HL-60/S4 treated with retinoic acid at 250 ng/mL for 4 days and 3 days (cell line): ENCODE results near the gene DISP2.

Source experiments
- in situ Hi-C: fragments of 300-500 bp; cut with MboI; formaldehyde crosslinking; loops from 2 replicates; pipeline ENCODE4 v1.7.0; 2022; ENCODE audit warnings: low sequenced_read_pairs

The DISP2 gene

DNA sequence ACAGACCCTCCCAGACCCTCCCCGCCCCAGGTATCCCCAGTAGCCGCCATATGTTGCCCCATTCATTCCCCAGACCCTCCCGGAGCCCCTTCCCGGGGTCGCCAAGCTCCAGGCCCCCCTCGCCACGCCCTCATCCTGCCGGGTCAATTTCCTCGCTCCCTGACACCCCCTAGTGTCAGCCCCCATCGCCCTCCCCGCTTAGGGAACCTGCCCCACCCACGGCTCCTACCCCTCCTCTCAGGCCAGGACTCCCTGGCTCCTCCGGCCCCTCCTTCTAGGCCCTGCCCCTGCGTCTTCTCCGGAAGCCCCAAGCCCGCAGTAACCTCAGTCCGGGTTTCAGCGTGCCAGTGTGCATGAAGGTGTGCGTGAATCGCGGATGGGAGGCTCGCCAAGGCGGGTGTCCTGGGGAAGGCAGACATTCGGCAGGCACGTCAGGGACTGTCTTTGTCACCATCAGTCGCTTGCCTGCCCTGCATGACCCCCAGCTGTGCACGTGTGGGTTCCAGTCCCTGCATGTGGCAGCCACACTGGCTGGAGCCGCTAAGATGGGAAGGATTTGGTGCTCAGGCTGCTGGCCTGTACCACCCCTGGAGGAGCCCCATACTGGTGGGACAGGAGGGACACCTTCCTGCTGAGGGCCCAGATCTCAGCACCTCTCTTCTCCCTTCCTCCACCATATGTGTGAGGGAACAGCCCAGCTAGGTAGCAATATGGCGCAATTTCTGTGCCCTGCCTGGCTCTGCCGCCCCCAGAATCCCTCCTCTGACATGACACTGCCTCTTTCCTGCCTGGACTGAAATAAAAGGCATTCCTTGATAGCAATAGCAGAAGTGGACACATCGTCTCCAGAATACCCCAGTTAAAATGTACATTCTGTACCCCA, 693 bp downstream of the DISP2 start:
- in situ Hi-C loops: no loop called here

DNA sequence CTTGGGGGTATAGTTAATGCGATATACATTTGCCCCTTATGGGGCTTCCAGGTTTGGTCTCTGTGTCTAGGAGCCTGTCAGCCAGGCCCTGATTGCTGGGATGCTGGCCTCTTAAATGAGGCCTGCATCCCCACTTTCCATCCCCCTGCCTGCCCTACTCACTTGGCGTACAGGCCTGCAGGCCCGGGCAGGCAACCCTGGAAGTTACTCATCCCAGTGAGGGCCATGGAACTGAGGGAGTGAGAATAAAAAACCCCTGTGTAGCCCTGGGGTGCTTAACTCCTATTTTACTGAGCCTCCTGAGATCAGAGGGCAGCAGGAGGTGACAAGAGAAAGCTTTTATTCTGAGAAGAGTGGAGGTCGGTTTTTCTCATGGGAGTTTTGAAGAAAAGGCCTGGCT, 2.0 kb downstream of the DISP2 start:
- in situ Hi-C loops: no loop called here

DNA sequence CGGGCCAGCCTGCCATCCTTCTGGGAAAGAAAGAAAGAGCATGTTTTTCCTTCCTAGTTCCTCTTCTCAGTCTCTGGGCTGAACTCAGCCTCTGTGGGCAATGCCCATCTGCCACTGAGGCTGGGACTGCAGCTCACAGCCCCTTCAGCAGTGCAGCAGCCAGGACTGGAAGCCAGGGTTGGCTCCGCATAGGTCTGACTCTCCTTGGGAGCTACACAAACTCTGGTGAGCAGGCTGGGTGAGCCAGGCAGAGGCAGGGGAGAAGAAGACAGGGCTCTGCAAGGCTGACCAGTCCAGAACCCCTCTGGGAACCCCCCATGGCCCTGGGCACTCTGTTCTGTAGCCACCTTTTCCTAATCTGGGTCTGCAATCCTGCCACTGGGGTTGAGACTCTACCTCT, 3.6 kb downstream of the DISP2 start:
- in situ Hi-C loops: no loop called here

DNA sequence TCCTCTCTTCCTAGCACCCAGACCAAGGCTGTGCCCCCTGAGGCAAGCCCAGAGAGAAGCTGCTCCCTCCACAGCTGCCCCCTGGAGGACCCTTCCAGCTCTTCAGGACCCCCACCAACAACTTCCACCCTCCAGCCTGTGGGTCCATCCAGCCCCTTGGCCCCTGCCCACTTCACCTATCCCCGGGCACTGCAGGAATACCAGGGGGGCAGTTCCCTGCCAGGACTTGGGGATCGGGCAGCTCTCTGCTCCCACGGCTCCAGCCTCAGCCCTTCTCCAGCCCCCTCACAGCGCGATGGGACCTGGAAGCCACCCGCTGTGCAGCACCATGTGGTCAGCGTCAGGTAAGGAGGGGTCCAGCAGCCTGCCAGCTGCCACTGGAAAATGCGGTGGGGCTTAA, 5.6 kb downstream of the DISP2 start:
- in situ Hi-C loops: no loop called here

DNA sequence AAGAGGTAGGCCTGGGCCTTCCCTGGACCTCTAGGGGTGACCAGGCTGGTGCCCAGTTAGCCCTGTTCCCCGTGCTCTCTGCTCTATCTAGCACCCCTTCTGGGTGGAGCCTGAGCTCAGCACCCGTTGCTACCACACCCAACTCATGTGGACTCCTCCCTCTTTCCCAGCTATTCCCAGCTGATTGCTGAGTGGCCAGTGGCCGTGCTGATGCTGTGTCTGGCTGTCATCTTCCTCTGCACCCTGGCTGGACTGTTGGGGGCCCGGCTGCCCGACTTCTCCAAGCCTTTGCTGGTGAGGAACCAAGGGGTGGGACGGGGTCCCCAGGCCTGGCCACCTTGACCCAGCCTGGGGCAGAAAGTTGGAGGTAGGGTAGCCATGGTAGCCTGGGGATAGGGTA, 6.2 kb downstream of the DISP2 start:
- in situ Hi-C loops: no loop called here

DNA sequence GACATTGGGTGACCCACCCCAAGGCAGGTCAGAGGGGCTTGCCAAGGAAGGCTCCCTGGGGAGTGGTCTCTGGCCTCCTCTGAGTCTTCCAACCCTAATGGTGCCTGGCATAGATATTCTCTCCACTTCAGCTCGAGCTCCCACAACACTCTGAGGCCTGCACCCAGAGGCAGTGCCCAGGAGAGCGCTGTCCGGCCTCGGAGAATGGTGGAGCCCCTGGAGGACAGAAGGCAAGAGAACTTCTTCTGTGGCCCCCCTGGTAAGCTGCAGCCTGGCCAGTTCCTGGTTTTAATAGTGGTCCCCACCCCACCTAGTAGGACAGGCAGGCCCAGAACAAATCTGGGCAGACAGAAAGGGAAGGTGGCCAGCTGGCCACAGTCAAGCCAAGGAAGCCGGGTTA, 7.0 kb downstream of the DISP2 start:
- in situ Hi-C loops: no loop called here

DNA sequence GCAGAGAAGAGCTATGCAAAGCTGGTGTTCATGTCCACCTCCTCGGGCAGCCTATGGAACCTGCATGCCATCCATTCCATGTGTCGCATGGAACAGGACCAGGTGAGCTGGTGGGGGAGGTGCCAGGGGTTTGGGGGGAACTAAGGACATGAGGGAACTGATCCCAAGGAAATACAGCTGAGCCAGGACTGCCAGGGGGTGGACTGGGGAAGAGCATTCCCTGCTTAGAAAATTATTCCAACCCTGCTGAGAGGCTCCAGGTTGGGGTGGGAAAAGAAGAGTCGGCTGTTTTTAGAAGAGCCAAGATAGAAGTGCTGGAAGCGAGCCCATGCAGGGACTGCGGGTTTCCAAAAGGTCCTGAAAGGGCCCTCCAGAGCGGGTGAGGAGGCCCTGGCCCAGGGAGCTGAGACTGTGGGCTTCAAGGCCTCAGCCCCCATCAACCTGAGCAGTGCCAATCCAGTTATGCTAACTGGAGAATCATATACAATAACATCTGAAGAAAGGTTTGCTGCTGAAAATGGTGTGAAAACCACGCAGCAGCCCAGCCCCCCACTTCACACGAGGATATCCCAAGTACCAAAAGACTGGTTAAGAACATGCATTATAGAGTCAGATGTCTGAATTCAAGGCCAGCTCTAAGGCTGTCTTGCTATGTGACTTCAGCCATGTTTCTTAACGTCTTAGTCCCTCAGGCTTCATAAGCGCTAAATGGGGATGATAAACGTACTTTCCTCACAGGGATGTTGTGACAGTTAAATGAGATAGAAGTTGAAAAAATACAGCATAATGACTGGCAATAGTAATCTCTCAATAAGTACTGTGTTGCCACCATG, 7.8 kb downstream of the DISP2 start:
- in situ Hi-C loops: no loop called here

DNA sequence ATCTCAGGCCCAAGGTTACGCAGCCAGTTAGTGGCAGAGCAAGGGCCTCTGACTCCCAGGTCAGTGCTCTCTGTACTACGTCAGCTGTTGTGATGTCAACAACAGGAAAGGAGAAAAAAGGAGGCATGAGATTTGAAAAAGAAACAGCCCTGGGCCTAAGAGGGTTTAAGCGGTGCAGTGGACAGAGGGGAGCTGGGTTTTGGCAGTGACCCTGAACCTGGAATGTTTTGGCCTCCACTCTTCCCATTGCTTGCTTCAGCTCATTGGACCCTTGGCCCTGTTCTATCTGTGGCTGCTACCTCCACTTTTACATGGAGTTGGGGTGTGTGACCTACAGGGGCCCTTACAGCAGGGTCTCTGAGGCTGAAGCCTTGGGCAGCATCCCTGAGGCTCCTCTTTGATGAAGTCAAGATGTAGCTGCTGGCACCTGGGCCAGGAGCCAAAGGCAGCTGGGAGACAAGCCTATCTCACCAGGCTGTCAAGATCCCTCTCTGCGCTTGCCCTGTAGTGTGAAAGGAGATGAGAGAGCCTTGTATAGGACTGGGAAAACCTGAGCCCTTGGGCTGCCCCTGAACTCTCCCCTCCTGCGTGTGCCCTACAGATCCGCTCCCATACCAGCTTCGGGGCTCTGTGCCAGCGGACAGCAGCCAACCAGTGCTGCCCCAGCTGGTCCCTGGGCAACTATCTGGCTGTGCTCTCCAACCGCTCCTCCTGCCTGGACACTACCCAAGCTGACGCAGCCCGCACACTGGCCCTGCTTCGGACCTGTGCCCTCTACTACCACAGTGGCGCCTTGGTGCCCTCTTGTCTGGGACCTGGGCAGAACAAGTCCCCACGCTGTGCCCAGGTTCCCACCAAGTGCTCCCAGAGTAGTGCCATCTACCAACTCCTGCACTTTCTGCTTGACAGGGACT, 8.7 kb downstream of the DISP2 start:
- in situ Hi-C loops: no loop called here

DNA sequence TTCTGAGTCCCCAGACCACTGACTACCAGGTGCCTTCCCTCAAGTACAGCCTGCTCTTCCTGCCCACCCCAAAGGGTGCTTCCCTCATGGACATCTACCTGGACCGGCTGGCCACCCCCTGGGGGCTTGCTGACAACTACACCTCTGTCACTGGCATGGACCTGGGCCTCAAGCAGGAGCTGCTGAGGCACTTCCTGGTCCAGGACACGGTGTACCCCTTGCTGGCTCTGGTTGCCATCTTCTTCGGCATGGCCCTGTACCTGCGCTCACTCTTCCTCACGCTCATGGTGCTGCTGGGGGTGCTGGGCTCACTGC, 9.3 kb downstream of the DISP2 start:
- in situ Hi-C loops: no loop called here

DNA sequence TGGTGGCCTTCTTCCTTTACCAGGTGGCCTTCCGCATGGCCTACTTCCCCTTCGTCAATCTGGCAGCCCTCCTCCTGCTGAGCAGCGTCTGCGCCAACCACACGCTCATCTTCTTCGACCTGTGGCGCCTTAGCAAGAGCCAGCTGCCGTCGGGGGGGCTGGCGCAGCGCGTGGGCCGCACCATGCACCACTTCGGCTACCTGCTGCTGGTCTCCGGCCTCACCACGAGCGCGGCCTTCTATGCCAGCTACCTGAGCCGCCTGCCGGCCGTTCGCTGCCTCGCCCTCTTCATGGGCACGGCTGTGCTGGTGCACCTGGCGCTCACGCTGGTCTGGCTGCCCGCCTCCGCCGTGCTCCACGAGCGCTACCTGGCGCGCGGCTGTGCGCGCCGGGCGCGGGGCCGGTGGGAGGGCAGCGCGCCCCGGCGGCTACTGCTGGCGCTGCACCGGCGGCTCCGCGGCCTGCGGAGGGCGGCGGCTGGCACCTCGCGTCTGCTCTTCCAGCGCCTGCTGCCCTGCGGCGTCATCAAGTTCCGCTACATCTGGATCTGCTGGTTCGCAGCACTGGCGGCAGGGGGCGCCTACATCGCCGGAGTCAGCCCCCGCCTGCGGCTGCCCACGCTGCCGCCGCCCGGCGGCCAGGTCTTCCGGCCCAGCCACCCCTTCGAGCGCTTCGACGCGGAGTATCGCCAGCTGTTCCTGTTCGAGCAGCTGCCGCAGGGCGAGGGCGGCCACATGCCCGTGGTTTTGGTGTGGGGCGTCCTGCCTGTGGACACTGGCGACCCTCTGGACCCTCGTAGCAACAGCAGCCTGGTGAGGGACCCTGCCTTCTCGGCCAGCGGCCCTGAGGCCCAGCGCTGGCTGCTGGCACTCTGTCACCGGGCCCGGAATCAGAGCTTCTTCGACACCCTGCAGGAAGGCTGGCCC, 9.9 kb downstream of the DISP2 start:
- in situ Hi-C loops: no loop called here

DNA sequence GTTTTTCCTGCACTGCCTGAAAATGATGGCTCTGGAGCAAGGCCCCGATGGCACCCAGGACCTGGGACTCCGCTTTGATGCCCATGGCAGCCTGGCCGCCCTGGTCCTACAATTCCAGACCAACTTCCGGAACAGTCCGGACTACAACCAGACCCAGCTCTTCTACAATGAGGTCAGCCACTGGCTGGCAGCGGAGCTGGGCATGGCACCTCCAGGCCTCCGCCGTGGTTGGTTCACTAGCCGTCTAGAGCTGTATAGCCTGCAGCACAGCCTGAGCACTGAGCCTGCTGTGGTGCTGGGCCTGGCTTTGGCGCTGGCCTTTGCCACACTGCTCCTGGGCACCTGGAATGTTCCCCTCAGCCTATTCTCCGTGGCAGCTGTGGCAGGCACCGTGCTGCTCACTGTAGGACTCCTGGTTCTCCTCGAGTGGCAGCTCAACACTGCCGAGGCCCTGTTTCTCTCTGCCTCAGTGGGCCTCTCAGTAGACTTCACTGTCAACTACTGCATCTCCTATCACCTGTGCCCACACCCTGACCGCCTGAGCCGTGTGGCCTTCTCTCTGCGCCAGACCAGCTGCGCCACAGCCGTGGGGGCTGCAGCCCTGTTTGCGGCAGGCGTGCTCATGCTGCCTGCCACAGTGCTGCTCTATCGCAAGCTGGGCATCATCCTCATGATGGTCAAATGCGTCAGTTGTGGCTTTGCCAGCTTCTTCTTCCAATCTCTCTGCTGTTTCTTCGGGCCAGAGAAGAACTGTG, 10.9 kb downstream of the DISP2 start:
- in situ Hi-C loops: no loop called here

DNA sequence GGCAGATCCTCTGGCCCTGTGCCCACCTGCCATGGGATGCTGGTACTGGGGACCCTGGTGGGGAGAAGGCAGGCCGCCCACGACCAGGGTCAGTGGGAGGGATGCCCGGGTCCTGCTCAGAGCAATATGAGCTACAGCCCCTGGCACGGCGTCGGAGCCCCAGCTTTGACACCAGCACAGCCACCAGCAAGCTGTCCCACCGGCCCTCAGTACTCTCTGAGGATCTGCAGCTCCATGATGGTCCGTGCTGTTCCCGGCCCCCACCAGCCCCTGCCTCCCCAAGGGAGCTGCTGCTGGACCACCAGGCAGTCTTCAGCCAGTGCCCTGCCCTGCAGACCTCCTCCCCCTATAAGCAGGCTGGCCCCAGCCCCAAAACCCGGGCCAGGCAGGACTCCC, 11.5 kb downstream of the DISP2 start:
- in situ Hi-C loops: no loop called here

DNA sequence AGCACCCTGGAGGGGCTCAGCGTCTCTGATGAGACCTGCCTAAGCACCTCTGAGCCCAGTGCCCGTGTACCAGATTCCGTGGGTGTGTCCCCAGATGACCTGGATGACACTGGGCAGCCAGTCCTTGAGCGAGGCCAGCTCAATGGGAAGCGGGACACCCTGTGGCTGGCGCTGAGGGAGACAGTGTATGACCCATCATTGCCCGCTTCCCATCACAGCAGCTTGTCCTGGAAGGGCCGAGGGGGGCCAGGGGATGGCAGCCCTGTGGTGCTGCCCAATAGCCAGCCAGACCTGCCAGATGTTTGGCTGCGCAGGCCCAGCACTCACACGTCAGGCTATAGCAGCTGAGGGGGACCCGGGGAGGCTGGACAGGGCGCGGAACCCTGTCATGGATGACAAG, 12.0 kb downstream of the DISP2 start:
- in situ Hi-C loops: no loop called here

DNA sequence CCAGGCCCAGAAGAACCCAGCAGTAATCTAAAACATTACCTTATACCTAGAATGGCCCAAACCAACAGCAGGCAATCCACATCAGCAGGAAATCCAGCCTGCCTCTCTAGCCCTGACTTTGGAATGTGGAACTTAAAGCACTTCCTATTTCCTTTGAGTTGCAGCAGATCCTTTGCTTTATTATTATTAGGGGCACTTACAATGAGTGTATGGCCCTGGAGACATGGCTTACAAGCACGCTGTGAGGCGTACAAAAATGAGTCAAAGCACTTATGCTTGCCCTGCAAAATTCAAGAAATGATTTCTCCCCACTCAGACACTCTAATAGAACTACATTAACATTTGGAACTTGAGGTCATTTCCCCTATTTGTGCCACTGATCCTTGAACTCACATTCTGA, 15.0 kb downstream of the DISP2 start:
- in situ Hi-C loops: no loop called here

DNA sequence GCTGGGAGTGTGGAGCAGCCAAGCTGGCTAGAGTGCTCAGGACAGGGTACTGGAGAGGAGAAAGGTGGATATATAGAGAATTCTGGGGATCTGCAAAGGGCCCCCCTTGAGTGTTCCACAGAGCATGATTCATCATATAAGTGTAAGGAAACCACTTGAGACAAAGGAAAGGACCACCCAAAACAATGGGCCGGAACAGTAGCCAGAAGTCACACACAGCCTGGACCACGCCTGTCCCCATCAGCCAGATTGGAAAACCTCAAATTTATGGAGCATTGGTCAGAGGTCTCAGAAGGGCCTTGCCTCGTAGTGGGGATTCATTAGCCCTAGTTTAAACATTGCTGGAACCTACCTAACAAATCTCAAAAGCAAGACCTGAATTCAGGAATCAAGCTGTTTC, 19.6 kb downstream of the DISP2 start:
- in situ Hi-C loops: no loop called here

DNA sequence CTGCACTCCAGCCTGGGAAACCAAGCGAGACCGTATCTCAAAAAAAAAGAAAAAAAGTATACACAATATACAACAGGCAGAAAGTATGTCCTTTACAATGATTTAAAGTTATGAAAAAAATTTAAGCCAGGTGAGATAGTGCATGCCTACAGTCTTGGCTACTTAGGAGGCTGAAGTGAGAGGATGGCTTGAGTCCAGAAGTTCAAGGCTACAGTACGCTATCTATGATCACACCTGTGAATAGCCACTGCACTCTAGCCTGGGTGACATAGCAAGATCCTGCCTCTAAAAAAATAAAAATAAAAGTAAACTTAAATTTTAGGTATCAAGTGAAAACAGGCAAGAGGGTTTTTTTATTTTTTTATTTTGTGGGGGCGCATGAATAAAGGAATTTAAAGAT, 21.4 kb downstream of the DISP2 start:
- in situ Hi-C loops: no loop called here

DNA sequence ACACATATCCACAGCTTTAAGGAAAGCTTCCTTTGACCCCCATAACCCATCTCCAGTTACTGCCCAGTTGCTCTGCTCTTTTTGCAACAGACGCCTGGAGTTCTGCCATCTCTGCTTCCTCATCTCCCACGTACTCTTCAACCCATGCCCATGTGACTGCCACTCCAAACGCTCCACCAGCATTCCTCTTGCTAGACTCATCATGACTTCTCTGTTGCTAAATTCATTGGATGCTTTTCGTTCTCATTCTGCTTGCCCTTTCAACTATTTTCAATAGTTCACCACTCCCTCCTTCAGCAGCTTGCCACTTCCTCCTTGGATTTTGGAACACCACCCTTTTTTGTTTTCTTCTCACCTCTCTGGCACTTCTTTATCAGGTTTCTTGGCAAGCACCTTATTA, 21.8 kb downstream of the DISP2 start:
- in situ Hi-C loops: no loop called here

DNA sequence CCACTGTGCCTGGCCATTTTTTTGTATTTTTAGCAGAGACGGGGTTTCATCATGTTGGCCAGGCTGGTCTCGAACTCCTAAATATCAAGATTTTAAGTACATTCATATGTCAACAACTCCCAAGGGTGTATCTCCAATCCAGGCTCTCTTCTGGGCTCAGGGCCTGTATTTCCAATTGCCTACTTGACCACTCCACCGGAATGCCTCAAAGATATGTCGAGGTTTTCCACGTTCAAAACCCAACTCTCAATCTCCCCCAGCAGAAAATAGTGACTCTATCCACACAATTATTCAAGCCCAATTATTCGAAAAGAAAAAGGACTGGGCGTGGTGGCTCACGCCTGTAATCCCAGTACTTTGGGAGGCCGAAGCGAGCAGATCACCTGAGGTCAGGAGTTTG, 22.6 kb downstream of the DISP2 start:
- in situ Hi-C loops: no loop called here

DNA sequence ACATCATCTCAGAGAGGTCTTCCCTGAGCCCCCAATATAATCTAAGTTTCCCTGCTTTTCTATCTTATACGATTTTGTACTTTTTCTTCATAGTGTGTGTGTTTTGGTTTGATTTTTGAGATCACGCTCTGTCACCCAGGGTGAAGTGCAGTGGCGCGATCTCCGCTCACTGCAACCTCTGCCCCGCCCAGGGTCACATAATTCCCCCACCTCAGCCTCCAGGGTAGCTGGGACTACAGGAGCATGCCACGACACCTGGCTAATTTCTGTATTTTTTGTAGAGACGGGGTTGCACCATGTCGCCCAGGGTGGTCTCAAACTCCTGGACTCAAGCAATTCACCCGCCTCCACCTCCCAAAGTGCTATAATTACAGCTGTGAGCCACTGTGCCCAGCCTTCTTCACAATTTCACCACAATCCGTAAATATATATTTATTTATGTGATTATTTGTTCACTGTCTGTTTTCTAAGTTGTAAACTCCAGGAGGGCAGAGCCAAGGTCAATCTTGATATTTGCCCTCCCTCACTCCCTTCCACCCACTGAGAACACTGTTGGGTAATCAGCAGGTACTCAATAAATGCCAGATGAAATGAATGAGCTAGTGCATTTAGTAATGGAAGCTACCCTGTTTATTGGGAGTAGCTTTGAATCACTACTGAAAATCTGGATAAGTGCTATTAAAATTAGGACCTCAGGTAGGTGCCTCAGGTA, 24.0 kb downstream of the DISP2 start:
- in situ Hi-C loops: no loop called here
